ENCODE measurements around the gene PER3. TPM values are rescaled to one million over a fixed set of nuclear protein-coding genes. Genes with fewer than 3 reads are reported as not detected.

Gene PER3
- total RNA-seq, 1 experiment from 2014 or later: 3.8 TPM

GRCh38 chr1:7745783-7746182 lies 38.3 kb upstream of the PER3 start:
- DNase-seq: no peak
- TF ChIP-seq CTCF (IDR thresholded peaks at IDR 0.05; ENCODE audit: unreplicated experiment): no peak
- Mint-ChIP-seq H3K4me1 (ENCODE audit: low read depth, unreplicated experiment) (no peaks in the 10 kb centered on the region), H3K36me3 (ENCODE audit: insufficient read depth, unreplicated experiment) (no peaks in the 10 kb centered on the region), H3K27ac (ENCODE audit: unreplicated experiment) (no peak overlapping the region), H3K4me3 (ENCODE audit: low read depth, unreplicated experiment) (no peak overlapping the region), H3K27me3 (ENCODE audit: unreplicated experiment) (no peaks in the 10 kb centered on the region), H3K9me3 (ENCODE audit: low read depth, unreplicated experiment) (no peaks in the 10 kb centered on the region)
- BruUV-seq (replicated peaks): no TSS peak
- intact Hi-C loops (cut with micrococcal nuclease; ENCODE audit: unreplicated experiment): no loop called here
- CTCF ChIA-PET: no interaction called here

GRCh38 chr1:7747605-7748004 lies 36.5 kb upstream of the PER3 start:
- intact Hi-C loops (cut with micrococcal nuclease; ENCODE audit: unreplicated experiment): no loop called here
- Mint-ChIP-seq H3K27ac (ENCODE audit: unreplicated experiment) (no peak overlapping the region), H3K4me1 (ENCODE audit: low read depth, unreplicated experiment) (no peaks in the 10 kb centered on the region), H3K9me3 (ENCODE audit: low read depth, unreplicated experiment) (no peaks in the 10 kb centered on the region), H3K4me3 (ENCODE audit: low read depth, unreplicated experiment) (no peak overlapping the region), H3K27me3 (ENCODE audit: unreplicated experiment) (no peaks in the 10 kb centered on the region), H3K36me3 (ENCODE audit: insufficient read depth, unreplicated experiment) (no peaks in the 10 kb centered on the region)
- no TSS peak for BruUV-seq (replicated peaks)
- CTCF ChIA-PET: interaction anchor here (1.1 kb wide), 1 partner anchor 78 kb away, joined by 5 read pairs; no protein-coding TSS in a partner anchor
- TF ChIP-seq CTCF (IDR thresholded peaks at IDR 0.05; ENCODE audit: unreplicated experiment): no peak
- DNase-seq: no peak

GRCh38 chr1:7749126-7749525 lies 35.0 kb upstream of the PER3 start:
- H3K36me3 Mint-ChIP-seq (ENCODE audit: insufficient read depth, unreplicated experiment): no peaks in the 10 kb centered on the region
- CTCF ChIA-PET: no interaction called here
- H3K4me1 Mint-ChIP-seq (ENCODE audit: low read depth, unreplicated experiment): no peaks in the 10 kb centered on the region
- no TSS peak for BruUV-seq (replicated peaks)
- no peak for DNase-seq
- H3K27ac Mint-ChIP-seq (ENCODE audit: unreplicated experiment): no peak overlapping the region
- no peaks in the 10 kb centered on the region for H3K9me3 Mint-ChIP-seq (ENCODE audit: low read depth, unreplicated experiment)
- no peaks in the 10 kb centered on the region for H3K27me3 Mint-ChIP-seq (ENCODE audit: unreplicated experiment)
- TF ChIP-seq CTCF (IDR thresholded peaks at IDR 0.05; ENCODE audit: unreplicated experiment): no peak
- intact Hi-C loops (cut with micrococcal nuclease; ENCODE audit: unreplicated experiment): no loop called here
- H3K4me3 Mint-ChIP-seq (ENCODE audit: low read depth, unreplicated experiment): no peak overlapping the region

- Mint-ChIP-seq H3K9me3 (ENCODE audit: low read depth, unreplicated experiment) (no peaks in the 10 kb centered on the region), H3K27ac (ENCODE audit: unreplicated experiment) (no peak overlapping the region), H3K4me1 (ENCODE audit: low read depth, unreplicated experiment) (no peaks in the 10 kb centered on the region), H3K36me3 (ENCODE audit: insufficient read depth, unreplicated experiment) (no peaks in the 10 kb centered on the region), H3K4me3 (ENCODE audit: low read depth, unreplicated experiment) (no peak overlapping the region), H3K27me3 (ENCODE audit: unreplicated experiment) (no peaks in the 10 kb centered on the region)
- DNase-seq: no peak
- intact Hi-C loops (cut with micrococcal nuclease; ENCODE audit: unreplicated experiment): no loop called here
- CTCF ChIA-PET: interaction anchor here (1.4 to 4.6 kb wide), 3 partner anchors 47 to 83 kb away, joined by 5 to 50 read pairs (median 6); no protein-coding TSS in a partner anchor
- no peak for TF ChIP-seq CTCF (IDR thresholded peaks at IDR 0.05; ENCODE audit: unreplicated experiment)
- BruUV-seq (replicated peaks): no TSS peak
These were observed 32.9 kb upstream of the PER3 start for GRCh38 chr1:7751174-7751573.

Measured in Calu3 (cell line).